Activated naive CD4-positive, alpha-beta T cell treated with anti-CD3 and anti-CD28 coated beads, Interleukin-2, amount 50 U/mL, for 72 hours (primary cell): ENCODE results near the gene PRCD. TPM values are rescaled to one million over a fixed set of nuclear protein-coding genes. Genes with fewer than 3 reads are reported as not detected.

ENCODE experiments used
- ATAC-seq, 2 donors: fragments of 150-1000 bp; cut with Tn5 transposase; 2 replicates each; pipeline ENCODE4 v1.10.0; 2021; ENCODE audit warnings: mild to moderate bottlenecking in 2 of 2, moderate library complexity in 2 of 2
- DNase-seq, 2 donors: peaks; one replicate each; pipeline ENCODE4 v3.0.0; 2021 to 2022; ENCODE audit warnings: low spot score in 2 of 2
- H3K27ac Mint-ChIP-seq, 2 donors: one replicate each; pipeline ENCODE4 v1.8.0; 2022; ENCODE audit warnings: mild to moderate bottlenecking in 2 of 2, mixed read lengths in 2 of 2
- H3K36me3 Mint-ChIP-seq, 2 donors: one replicate each; pipeline ENCODE4 v1.8.0; 2022; ENCODE audit warnings: mixed read lengths in 2 of 2
- H3K9me3 Mint-ChIP-seq, 2 donors: one replicate each; pipeline ENCODE4 v1.8.0; 2022; ENCODE audit warnings: mixed read lengths in 2 of 2
- total RNA-seq, 2 donors: library from RNA; stranded (reverse); gene quantifications; one replicate each; pipeline ENCODE4 v1.2.3, GENCODE V29; 2022

Gene PRCD
- total RNA-seq, 2 donors from 2014 or later = not detected

DNA sequence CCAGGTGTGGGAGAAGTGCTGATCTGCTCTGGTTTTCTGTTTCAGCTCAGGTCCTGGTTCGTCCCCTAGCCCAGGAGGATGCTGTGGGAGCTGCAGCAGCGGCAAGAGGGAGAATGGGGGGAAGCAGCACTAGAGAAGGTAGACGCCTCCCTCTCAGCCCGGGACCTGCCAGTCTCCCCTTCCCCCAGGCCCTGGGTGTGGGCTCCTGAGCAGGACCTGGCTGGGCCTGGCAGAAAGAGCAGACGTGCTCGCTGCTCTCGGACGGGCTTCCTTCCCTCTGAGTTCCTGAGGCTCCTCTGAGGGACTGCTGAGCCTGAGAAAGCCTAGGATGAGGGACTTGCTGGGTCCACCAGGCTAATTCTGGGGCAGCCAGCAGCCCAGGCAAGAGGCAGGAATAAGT is 3.1 kb downstream of the PRCD start:
- Mint-ChIP-seq H3K36me3 (no peaks in the 10 kb centered on the region), H3K9me3 (no peaks in the 10 kb centered on the region), H3K27ac (no peak overlapping the region)
- no peak for DNase-seq
- no peak for ATAC-seq

- H3K27ac Mint-ChIP-seq = no peak overlapping the region
- no peak for DNase-seq
- H3K36me3 Mint-ChIP-seq = no peaks in the 10 kb centered on the region
- no peaks in the 10 kb centered on the region for H3K9me3 Mint-ChIP-seq
- no peak for ATAC-seq
Measured at GRCh38 chr17:76543482-76543825, 3.6 kb downstream of the PRCD start.

DNA sequence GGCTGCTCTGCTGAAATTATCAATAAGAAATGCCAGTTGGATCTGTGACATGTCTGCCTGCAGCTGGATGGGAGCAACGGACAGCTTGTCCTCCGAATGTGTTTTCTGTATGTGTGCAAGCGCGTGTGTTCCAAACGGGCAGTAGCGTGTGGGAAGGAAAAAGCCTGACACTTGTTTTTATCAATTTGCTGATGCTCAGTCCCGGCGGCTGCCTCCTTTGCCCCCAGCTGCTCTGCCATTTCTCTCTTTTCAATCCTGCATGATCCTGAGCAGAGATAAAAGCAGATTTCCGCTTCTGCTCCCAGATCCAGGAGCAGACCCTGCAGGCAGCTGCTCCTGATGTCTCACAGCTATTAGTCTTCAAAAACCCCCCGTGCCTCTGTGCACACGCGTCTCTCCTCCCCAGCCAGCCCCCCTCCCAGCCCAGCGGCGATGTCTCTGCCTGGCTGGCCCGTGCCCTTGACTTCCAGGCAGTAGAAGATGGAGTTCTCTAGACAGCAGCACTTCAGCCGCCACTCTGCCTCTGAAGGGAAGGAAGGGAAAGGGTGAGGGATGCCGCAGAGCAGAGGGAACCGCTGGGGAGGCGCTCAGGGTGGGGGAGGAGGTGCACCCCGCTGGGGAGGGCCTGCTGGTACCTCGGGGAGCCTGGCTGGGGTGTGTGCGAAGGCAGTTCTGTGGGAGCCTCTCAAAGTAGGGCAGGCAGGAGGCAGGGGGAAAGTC is 4.1 kb downstream of the PRCD start:
- no peak for ATAC-seq
- no peak overlapping the region for H3K27ac Mint-ChIP-seq

DNA sequence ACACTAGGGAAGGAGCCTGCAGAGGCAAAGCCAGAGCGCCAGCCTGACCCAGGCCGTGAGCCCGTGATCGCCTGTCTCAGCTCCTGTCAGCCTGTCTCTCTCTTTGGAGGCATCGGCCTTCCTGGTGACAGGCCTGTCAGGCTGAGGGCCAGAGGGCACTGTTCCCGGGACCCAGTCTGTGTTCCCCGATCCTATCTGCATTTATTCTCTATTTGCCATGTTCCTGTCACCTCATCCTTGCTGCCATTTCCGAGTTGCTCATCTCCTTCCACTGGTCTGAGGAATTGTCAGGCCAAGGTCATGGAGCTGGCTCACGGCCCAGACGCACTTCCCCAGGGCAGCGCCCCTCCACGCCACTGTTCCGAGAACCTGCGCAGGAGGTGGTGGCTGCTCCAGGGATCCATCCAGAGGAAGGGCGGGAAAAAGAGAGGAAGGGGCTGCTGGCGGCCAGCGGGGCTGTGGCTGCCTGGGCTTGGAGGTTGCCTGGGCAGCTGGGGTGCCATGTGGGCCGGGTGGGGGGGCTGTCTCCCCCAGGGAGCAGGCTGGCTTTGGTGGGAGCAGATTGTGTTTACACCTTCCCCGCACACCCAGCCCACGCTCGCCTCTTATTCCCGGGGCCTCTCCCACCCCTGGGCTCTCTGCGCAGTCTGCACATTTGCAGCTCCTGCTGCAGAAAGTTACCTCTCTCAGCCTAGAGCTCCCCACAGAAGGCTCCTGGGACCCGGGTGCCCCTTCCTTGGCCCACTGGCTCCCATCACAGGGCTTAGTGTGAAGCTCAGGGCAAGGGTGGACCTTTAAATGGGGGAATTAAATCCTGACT is 4.9 kb downstream of the PRCD start:
- ATAC-seq (no peak), DNase-seq (no peak)
- no peaks in the 10 kb centered on the region for H3K9me3 Mint-ChIP-seq
- H3K36me3 Mint-ChIP-seq = no peaks in the 10 kb centered on the region
- no peak overlapping the region for H3K27ac Mint-ChIP-seq

More for the DNA sequence above, 4.1 kb downstream of the PRCD start:
- no peaks in the 10 kb centered on the region for H3K9me3 Mint-ChIP-seq
- no peak for DNase-seq
- no peaks in the 10 kb centered on the region for H3K36me3 Mint-ChIP-seq

DNA sequence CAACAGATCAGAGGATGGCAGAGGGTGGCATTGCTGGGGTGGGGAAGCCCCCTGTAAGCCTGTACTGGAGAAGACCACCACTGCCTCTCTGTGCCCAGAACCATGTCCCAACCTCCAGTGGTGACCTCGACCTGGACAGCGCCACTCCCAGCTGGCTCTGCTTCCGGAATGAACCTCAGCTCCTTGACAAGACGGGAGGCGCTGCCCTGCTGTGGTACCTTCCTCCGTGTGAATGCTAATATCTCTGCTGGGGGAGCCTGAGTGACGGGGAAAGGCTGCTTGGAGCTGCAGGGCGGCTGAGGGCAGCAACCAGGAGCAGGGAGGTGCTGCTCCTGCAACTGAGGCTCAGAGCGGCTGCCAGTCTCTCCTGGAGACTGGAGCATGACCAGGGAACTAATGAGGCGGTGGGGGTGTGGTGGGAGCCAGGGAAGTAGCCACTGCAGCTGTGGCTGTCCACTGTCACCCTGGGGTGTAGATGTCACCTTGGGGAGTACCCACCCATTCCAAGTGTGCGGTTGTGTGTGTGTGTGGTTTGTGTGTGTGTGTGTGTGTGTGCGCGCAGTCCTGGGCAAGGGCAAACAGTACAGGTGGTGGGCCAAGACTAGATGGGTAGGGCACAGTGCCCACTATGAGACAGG is 6.2 kb downstream of the PRCD start:
- H3K9me3 Mint-ChIP-seq = no peaks in the 10 kb centered on the region
- no peak for DNase-seq

DNA sequence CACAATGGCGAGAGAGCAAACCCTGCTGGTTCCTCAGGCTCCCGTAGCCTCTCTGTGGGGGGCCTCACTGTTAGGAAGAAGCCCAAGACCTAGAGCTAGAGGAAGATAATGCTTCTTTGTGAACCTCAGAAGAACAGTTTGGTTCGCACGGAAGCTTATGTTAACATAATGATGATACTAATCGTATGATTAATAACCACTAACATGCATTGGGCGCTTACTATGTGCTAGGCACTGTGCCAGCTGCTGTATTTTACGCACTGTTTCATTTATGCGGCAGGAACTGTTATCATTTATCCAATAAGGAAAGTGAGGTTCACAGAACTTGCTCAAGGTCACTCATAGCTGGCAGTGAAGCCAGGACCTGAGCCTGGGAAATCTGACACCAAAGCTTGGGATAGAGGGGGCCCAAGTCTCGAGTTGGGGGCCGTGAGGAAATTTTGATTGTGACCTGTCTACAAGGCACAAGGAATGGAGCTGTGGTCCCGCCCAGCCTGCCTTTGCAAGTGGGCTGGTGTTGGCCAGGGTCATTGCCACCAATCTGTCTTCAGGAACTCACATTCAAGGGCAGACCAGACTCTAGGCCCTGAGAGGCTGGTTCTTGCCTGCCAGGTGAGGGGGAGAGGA is 6.8 kb downstream of the PRCD start:
- H3K27ac Mint-ChIP-seq = no peak overlapping the region
- H3K36me3 Mint-ChIP-seq = no peaks in the 10 kb centered on the region
- ATAC-seq = peak in 1 of 2 donors; percentile 14
- DNase-seq = no peak
- no peaks in the 10 kb centered on the region for H3K9me3 Mint-ChIP-seq

More for the DNA sequence above, 6.2 kb downstream of the PRCD start:
- H3K36me3 Mint-ChIP-seq = no peaks in the 10 kb centered on the region
- no peak overlapping the region for H3K27ac Mint-ChIP-seq
- ATAC-seq = no peak

DNA sequence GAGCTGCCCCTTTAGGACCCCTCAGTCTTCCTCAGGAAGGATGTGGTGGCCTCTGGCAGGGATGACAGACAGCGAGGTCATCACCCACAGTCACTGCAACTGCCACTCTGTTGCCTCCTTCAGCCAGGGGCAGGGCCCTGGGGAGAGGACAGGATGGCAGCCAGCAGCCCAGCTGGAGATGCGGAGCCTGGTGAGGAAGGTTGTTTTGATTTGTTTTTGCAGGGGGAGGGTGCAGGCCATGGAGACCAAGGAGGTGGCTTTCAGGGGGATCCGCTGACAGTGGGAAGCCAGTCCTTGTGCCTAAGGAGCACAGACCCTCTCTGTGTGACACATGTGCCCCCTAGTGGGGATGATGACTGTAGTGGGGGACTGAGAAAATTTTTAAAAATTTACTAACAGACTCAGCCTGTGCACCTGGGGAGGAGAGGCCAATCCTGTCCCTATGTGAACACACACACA is 7.4 kb downstream of the PRCD start:
- ATAC-seq (peak; percentile 75 to 92), DNase-seq (peak in 1 of 2 donors; percentile 64)
- H3K9me3 Mint-ChIP-seq = no peaks in the 10 kb centered on the region
- no peak overlapping the region for H3K27ac Mint-ChIP-seq
- H3K36me3 Mint-ChIP-seq = no peaks in the 10 kb centered on the region

DNA sequence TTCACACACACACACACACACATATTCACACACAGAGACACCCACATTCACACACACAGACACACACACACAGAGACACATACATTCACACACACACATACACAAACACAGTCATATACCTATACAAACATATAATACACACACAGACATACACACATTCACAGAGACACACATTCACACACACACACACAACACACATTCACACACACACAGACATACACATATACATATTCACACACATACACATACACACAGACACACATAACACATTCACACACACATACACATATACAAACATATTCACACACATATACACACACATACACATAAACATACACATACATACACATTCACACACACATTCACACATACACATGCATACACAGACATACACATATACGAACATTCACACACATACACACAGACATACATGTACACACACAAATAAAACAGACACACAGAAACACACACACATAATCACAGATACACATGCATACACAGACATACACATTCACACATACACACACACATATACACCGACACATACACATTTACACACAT is 7.9 kb downstream of the PRCD start:
- Mint-ChIP-seq H3K36me3 (no peaks in the 10 kb centered on the region), H3K9me3 (no peaks in the 10 kb centered on the region), H3K27ac (no peak overlapping the region)
- DNase-seq (no peak), ATAC-seq (no peak)

- no peaks in the 10 kb centered on the region for H3K9me3 Mint-ChIP-seq
- H3K36me3 Mint-ChIP-seq = no peaks in the 10 kb centered on the region
- ATAC-seq (no peak), DNase-seq (no peak)
- H3K27ac Mint-ChIP-seq = no peak overlapping the region
Measured at GRCh38 chr17:76548378-76549214, 8.8 kb downstream of the PRCD start.

DNA sequence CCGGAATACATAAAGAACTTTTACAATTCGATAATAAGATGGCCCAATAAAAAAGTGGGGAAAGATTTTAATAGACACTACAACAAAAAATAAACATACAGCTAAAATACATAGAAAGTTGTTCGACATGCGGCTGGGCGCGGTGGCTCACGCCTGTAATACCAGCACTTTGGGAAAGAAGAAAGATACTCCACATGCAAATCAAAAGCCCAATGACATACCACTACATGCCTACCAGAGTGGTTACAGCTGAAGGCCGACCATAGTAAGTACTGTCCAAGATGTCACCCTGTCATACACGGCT is 9.3 kb downstream of the PRCD start:
- ATAC-seq = no peak
- no peaks in the 10 kb centered on the region for H3K9me3 Mint-ChIP-seq

GRCh38 chr17:76549539-76549938 is 9.7 kb downstream of the PRCD start:
- DNase-seq (no peak), ATAC-seq (no peak)
- H3K36me3 Mint-ChIP-seq = no peaks in the 10 kb centered on the region
- no peaks in the 10 kb centered on the region for H3K9me3 Mint-ChIP-seq
- no peak overlapping the region for H3K27ac Mint-ChIP-seq

More for the DNA sequence above, 9.3 kb downstream of the PRCD start:
- H3K27ac Mint-ChIP-seq = no peak overlapping the region
- no peak for DNase-seq
- H3K36me3 Mint-ChIP-seq = no peaks in the 10 kb centered on the region

DNA sequence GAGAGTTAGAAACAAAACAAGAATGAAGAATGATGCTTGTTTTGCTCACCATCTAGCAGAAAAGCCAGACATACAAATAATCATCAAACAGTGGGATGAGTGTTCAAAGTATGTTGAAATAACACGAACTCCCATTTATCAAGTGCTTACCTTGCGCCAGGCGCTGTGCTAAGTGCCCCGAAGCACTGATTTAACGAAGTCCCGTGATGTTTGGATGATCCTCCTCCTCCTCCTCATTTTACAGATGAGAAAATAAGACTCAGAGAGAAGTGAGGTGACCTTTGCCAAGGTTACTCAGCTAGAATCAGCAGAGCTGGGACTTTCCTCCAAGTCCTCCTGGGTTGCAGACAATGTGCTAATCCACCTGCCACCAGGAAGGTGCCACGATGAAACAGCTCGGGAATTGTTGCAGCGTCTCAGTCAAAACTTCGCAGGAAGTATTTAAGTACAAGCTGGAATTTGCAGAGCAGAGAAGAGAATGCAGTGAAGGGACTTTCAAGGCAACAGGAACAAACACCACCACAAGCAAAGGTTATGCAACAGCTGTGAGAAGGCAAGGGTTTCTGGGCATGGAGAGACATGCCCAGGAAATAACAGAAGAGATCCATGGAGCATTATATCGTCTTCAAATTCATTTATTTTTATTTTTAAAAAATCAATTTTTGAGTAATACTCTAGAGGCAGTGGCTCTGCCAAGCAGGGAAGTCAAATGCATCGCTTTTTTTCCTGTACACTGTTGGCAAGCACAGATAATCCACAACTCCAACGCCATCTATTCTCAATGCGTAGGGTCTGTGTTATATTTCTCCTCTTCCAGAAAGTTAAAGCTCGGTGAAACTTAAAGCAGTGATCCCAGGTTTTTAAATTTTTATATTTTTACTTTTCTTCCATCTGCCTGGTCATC is 11.1 kb downstream of the PRCD start:
- Mint-ChIP-seq H3K36me3 (no peaks in the 10 kb centered on the region), H3K9me3 (no peaks in the 10 kb centered on the region), H3K27ac (peak overlapping the region; percentile 10 to 72)
- DNase-seq (no peak), ATAC-seq (peak in 1 of 2 donors; percentile 59)

GRCh38 chr17:76551685-76552084 is 11.8 kb downstream of the PRCD start:
- Mint-ChIP-seq H3K36me3 (peaks cover under 1 to 2% of the 10 kb centered on the region in 2 donors), H3K9me3 (no peaks in the 10 kb centered on the region), H3K27ac (no peak overlapping the region)
- no peak for DNase-seq
- ATAC-seq = no peak

GRCh38 chr17:76553178-76553908 is 13.5 kb downstream of the PRCD start:
- DNase-seq = no peak

GRCh38 chr17:76554131-76554530 is 14.3 kb downstream of the PRCD start:
- DNase-seq (no peak), ATAC-seq (no peak)
- Mint-ChIP-seq H3K27ac (peak overlapping the region in 1 of 2 donors; percentile 16), H3K9me3 (no peaks in the 10 kb centered on the region), H3K36me3 (peaks cover 25% of the 10 kb centered on the region in 2 donors)

More at GRCh38 chr17:76553178-76553908, 13.5 kb downstream of the PRCD start:
- H3K36me3 Mint-ChIP-seq = peaks cover 17 to 18% of the 10 kb centered on the region in 2 donors
- no peaks in the 10 kb centered on the region for H3K9me3 Mint-ChIP-seq
- H3K27ac Mint-ChIP-seq = no peak overlapping the region
- no peak for ATAC-seq
